Measurements from ENCODE around the gene ULK3. TPM values are rescaled to one million over a fixed set of nuclear protein-coding genes. Genes with fewer than 3 reads are reported as not detected.

Gene ULK3
- total and polyA plus RNA-seq, 10 of the 15 experiments (the other 5 are each of a cell fraction or from before 2014, with no cell fraction given): 0.64 to 38.8 (median 27.1) TPM

DNA sequence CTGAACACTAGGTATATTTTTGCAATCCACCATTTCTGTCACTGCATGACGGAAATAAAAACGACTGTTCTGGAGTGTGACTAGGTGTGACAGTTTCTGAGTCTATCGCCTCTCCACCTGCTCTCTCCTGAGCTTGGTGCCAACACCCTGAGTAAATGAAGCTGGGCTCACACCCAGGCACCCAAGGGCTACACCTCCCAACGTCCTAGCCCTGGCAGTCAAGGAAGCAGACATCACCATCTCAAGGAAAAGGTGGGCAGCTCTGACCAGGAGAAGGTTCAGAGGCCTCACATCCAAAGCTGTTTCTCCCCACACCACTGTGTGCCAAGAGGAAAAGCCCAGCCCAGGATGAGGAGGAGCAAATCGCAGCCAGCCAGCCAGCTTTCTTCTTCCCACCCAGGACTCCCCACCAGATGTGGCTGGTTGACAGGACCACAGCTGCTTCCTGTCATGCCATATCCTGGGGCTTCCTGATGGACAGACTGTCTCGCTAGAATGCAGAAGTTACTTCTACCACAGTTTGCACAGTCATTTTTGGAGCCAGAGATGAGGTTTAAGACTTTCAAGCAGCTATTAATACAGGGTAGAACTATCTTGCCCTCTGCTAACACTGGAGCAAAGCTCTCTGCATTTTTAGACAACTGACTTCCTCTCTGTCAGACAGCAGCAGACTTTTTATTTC, 26.9 kb upstream of the ULK3 start (continued):
- TF ChIP-seq SRF (IDR thresholded peaks at IDR 0.05; ENCODE audit: low read depth in 2 of 2, low read length in 2 of 2) (peak; percentile 16 to 86; a peak in 2 of 4 replicates), EGR1 (IDR thresholded peaks at IDR 0.05; ENCODE audit: borderline replicate concordance in 1 of 2, low read depth in 2 of 2, low read length in 2 of 2) (no peak), FOS (IDR thresholded peaks at IDR 0.05; ENCODE audit: borderline replicate concordance, extremely low read depth, insufficient read length) (no peak), GABPA (IDR thresholded peaks at IDR 0.05; ENCODE audit: low read depth) (peak; percentile 74), POLR2A (IDR thresholded peaks at IDR 0.05; ENCODE audit: low read depth, low read length) (peak; percentile 40), HDAC2 (IDR thresholded peaks at IDR 0.05) (no peak), TBL1XR1 (IDR thresholded peaks at IDR 0.05; ENCODE audit: low read depth, low read length) (peak; percentile 76), CHD2 (IDR thresholded peaks at IDR 0.05; ENCODE audit: borderline replicate concordance, low read depth, low read length) (peak; percentile 52; the same call in 1 of the 2 replicates), EED (IDR thresholded peaks at IDR 0.05; ENCODE audit: low read depth) (peak; percentile 100), RFX5 (IDR thresholded peaks at IDR 0.05; ENCODE audit: low read depth, low read length) (no peak), MTA3 (IDR thresholded peaks at IDR 0.05; ENCODE audit: borderline replicate concordance, low read length) (peak; percentile 96), CBX5 (IDR thresholded peaks at IDR 0.05; ENCODE audit: low read depth) (peak; percentile 85; the same call in 1 of the 2 replicates), CREB1 (IDR thresholded peaks at IDR 0.05; ENCODE audit: low read depth) (peak; percentile 73), BMI1 (IDR thresholded peaks at IDR 0.05; ENCODE audit: borderline replicate concordance) (peak; percentile 65; the same call in 1 of the 2 replicates), SP1 (IDR thresholded peaks at IDR 0.05; ENCODE audit: low read depth, low read length) (peak; percentile 80), YBX1 (IDR thresholded peaks at IDR 0.05) (no peak), MTA2 (IDR thresholded peaks at IDR 0.05; ENCODE audit: low read depth) (peak; percentile 85), NR2F1 (conservative IDR thresholded peaks at IDR 0.05) (peak; percentile 44; the same call in 1 of the 2 replicates), ESRRA (IDR thresholded peaks at IDR 0.05; ENCODE audit: low read length) (no peak), RELA (IDR thresholded peaks at IDR 0.05; ENCODE audit: borderline replicate concordance, partially characterized antibody) (no peak), KAT2A (conservative IDR thresholded peaks at IDR 0.05; ENCODE audit: control insufficient read depth, low read depth, low read length) (no peak), SMC3 (IDR thresholded peaks at IDR 0.05; ENCODE audit: borderline replicate concordance, low read length) (no peak)
- TF ChIP-seq, protein P1, sequence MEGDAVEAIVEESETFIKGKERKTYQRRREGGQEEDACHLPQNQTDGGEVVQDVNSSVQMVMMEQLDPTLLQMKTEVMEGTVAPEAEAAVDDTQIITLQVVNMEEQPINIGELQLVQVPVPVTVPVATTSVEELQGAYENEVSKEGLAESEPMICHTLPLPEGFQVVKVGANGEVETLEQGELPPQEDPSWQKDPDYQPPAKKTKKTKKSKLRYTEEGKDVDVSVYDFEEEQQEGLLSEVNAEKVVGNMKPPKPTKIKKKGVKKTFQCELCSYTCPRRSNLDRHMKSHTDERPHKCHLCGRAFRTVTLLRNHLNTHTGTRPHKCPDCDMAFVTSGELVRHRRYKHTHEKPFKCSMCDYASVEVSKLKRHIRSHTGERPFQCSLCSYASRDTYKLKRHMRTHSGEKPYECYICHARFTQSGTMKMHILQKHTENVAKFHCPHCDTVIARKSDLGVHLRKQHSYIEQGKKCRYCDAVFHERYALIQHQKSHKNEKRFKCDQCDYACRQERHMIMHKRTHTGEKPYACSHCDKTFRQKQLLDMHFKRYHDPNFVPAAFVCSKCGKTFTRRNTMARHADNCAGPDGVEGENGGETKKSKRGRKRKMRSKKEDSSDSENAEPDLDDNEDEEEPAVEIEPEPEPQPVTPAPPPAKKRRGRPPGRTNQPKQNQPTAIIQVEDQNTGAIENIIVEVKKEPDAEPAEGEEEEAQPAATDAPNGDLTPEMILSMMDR (IDR thresholded peaks at IDR 0.05 in 2 of 3, conservative IDR thresholded peaks at IDR 0.05 in 1 of 3; ENCODE audit: control insufficient read depth in 2 of 3, extremely low read depth in 1 of 3, insufficient read depth in 1 of 3, low read depth in 3 of 3, low read length in 3 of 3): no peak
- TF ChIP-seq, protein P2, sequence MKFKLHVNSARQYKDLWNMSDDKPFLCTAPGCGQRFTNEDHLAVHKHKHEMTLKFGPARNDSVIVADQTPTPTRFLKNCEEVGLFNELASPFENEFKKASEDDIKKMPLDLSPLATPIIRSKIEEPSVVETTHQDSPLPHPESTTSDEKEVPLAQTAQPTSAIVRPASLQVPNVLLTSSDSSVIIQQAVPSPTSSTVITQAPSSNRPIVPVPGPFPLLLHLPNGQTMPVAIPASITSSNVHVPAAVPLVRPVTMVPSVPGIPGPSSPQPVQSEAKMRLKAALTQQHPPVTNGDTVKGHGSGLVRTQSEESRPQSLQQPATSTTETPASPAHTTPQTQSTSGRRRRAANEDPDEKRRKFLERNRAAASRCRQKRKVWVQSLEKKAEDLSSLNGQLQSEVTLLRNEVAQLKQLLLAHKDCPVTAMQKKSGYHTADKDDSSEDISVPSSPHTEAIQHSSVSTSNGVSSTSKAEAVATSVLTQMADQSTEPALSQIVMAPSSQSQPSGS (IDR thresholded peaks at IDR 0.05; ENCODE audit: low read length): peak; percentile 94
- TF ChIP-seq, protein P3, sequence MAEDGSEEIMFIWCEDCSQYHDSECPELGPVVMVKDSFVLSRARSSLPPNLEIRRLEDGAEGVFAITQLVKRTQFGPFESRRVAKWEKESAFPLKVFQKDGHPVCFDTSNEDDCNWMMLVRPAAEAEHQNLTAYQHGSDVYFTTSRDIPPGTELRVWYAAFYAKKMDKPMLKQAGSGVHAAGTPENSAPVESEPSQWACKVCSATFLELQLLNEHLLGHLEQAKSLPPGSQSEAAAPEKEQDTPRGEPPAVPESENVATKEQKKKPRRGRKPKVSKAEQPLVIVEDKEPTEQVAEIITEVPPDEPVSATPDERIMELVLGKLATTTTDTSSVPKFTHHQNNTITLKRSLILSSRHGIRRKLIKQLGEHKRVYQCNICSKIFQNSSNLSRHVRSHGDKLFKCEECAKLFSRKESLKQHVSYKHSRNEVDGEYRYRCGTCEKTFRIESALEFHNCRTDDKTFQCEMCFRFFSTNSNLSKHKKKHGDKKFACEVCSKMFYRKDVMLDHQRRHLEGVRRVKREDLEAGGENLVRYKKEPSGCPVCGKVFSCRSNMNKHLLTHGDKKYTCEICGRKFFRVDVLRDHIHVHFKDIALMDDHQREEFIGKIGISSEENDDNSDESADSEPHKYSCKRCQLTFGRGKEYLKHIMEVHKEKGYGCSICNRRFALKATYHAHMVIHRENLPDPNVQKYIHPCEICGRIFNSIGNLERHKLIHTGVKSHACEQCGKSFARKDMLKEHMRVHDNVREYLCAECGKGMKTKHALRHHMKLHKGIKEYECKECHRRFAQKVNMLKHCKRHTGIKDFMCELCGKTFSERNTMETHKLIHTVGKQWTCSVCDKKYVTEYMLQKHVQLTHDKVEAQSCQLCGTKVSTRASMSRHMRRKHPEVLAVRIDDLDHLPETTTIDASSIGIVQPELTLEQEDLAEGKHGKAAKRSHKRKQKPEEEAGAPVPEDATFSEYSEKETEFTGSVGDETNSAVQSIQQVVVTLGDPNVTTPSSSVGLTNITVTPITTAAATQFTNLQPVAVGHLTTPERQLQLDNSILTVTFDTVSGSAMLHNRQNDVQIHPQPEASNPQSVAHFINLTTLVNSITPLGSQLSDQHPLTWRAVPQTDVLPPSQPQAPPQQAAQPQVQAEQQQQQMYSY (CRISPR knock-in tag; IDR thresholded peaks at IDR 0.05): no peak

Measured in GM12878 (cell line).